NT2/D1 (cell line): ENCODE data around the gene XRN1.

Experiments used
- SUZ12 ChIP-seq: IDR thresholded peaks from 2 replicates; pipeline ENCODE4 v1.6.1; 2011; ENCODE audit not compliant: insufficient read length, insufficient read depth; ENCODE audit errors: extremely low read depth
- YY1 ChIP-seq: IDR thresholded peaks from 2 replicates; pipeline ENCODE4 v1.6.1; 2011; ENCODE audit not compliant: insufficient read length, insufficient read depth
- ZNF274 ChIP-seq: IDR thresholded peaks from 2 replicates; pipeline ENCODE4 v1.6.1; 2011; ENCODE audit warnings: mild to moderate bottlenecking, low read depth, low read length

DNA sequence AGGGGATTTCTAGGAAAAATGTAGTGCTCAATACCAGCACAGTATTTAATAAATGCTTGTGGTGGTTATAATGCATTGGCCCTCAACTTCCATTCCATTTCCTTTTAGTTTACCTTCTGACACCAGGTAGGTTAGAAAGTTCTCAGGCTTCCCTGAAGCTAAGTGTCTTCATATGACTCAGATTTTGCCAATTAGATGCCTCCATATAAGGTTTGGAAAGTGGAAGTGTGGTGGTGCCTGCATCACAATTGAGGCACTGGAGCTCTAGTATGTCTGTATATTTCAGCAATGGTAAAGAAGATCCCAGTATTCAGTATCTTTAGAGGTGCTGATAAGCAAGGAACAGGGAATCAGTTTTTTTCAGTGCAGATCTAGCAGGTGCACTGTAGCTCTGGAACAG, 18.3 kb downstream of the XRN1 start:
- no peak for TF ChIP-seq ZNF274
- TF ChIP-seq YY1 = no peak
- no peak for TF ChIP-seq SUZ12
